ENCODE measurements around the gene CNTFR.

DNA sequence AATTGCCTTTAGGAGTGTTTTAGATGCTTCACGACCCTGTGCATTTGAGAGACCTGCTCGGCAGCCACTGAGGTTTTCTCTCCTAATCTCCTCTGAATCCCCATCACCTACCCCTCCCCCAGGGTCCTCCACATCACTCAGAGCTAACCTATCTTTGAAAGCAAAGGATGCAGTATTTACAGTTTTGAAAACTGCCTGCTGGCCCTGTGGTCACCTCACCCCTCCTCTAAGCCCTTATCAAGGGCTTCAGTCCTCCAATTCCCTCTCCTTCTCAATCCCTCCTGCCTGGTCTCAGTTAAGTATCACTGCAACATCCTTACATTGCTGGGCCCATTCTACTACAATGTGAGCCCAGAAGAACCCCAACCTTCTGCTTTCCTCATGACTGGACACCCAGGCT lies 17.8 kb upstream of the CNTFR start:
- TF ChIP-seq, protein P1, sequence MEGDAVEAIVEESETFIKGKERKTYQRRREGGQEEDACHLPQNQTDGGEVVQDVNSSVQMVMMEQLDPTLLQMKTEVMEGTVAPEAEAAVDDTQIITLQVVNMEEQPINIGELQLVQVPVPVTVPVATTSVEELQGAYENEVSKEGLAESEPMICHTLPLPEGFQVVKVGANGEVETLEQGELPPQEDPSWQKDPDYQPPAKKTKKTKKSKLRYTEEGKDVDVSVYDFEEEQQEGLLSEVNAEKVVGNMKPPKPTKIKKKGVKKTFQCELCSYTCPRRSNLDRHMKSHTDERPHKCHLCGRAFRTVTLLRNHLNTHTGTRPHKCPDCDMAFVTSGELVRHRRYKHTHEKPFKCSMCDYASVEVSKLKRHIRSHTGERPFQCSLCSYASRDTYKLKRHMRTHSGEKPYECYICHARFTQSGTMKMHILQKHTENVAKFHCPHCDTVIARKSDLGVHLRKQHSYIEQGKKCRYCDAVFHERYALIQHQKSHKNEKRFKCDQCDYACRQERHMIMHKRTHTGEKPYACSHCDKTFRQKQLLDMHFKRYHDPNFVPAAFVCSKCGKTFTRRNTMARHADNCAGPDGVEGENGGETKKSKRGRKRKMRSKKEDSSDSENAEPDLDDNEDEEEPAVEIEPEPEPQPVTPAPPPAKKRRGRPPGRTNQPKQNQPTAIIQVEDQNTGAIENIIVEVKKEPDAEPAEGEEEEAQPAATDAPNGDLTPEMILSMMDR (IDR thresholded peaks at IDR 0.05): no peak
- TF ChIP-seq POLR2AphosphoS5 (IDR thresholded peaks at IDR 0.05; ENCODE audit: insufficient read depth in 1 of 2, low read depth in 1 of 2): no peak
